GM11168 (cell line): Measurements from ENCODE around the gene SMARCAD1.
"Not testable (repeated sequence)": the region's sequence is repeated elsewhere in the genome, so short reads cannot be mapped to it uniquely, and the experiment has no call there.

ENCODE experiments used
- in situ Hi-C: fragments of 300-500 bp; cut with MboI; formaldehyde crosslinking; loops from one replicate; pipeline ENCODE4 v1.12.0; 2022; ENCODE audit warnings: low sequenced_read_pairs; ENCODE audit not compliant: unreplicated experiment

SMARCAD1 gene

DNA sequence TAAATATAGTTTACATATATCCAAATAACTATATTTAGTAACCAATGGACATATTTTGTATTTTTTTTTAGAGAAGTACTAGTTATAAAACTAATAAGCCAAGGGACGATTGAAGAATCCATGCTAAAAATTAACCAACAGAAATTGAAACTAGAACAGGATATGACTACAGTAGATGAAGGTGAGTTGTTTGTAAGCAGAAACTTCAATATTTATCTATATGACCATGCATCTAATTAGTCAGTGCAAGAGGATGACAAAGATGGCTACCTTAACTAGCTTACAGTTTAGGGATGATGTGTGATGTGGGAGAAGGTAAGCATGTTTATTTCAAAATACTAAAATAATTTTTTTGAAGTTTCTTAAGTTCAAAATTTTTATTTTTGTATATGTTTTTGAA lies 77.2 kb downstream of the SMARCAD1 start:
- in situ Hi-C loops = no loop called here

DNA sequence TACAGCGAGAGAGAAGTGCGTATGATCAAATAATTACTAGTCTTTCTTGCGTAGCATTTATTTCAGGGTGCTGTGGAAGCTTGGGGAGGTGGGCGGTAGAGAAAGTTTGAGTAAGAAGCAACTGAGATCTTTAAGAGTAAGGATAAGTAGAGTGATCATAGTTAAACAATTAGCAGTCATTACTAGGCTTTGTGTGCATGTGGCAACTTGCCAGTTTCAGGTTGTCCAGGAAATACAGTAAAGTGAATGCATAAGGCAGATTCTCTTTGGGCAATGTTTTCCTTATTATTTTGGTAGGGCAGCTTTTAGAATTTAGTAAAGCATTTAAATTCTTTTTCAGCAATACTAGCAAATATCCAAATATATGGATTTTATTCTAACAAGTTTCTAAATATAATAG lies 78.0 kb downstream of the SMARCAD1 start:
- in situ Hi-C loops = no loop called here

DNA sequence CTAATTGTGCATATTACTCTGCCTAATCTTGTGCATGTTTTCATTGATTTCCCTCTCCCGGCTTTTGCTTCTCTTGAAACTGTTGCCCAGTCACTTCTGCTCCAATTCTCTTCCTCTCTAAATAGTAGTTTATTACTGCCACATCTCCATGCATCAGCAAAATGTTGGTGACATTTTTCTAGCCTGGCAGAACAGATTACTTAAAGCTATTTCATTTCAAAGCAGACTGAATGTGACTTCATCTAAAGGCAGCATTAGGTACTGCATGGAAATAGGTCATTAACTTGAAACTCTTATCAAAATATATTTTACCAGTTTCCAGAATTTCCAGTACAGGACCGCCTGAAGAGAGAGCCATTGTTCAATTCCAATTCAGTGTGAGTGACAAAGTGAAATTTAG lies 82.6 kb downstream of the SMARCAD1 start:
- in situ Hi-C loops = no loop called here

DNA sequence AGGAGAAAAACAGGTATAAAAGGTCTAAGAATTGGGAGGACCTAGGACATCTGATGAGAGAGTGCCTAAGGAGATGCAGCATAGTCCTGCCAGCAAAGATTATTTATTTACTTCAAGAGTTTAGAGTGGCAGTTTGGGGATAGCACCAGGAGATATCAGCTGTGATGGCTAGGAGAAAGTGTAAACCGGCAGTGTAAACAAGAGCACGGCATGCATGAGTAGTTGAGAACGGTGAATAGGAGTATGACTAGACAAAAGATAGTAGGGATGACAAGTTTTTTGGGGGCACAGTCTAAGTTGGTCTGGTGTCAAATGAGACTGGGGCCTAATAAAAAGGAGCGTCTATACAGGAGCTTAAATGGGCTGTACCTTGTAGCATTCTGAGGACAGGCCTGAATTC lies 86.3 kb downstream of the SMARCAD1 start:
- in situ Hi-C loops = not testable (repeated sequence)

DNA sequence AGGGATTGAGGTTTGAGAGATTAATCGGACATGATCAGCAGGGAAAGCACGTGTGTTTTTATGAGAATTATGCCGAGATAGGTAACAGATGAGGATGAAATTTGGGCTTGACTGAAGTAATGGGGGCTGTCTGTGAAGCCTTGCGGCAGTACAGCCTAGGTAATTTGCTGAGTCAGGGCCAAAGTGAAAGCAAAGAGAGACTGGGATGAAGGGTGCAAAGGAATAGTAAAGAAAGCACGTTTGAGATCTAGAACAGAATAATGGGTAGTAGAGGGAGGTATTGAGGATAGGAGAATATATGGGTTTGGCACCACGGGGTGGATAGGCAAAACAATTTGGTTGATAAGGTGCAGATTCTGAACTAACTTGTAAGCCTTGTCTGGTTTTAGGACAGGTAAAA lies 87.8 kb downstream of the SMARCAD1 start:
- in situ Hi-C loops = not testable (repeated sequence)

DNA sequence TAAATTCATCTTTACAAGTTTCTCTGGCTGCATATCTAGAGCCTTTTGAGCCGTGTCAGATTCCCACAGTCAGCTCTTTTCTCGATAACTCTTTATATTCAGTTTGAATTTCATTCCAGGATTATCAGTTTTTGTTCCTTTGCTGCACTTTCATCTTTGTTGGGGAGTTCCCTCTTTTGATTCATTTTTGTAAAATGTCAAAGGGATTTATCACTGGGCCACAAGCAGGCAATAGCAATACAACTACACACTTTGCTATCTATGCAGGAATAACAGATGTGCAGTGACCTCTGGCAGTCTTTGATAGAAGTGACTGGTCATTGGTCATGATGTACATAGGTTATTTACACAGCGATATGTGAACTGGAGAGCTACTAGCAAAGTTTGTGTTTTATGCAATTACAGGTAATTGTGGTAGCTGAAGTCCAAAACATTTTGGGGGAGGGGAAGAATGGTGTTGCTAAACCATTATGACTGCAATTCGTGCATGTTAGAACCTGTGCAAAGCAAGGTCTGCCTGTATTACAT lies 91.1 kb downstream of the SMARCAD1 start:
- in situ Hi-C loops = no loop called here

DNA sequence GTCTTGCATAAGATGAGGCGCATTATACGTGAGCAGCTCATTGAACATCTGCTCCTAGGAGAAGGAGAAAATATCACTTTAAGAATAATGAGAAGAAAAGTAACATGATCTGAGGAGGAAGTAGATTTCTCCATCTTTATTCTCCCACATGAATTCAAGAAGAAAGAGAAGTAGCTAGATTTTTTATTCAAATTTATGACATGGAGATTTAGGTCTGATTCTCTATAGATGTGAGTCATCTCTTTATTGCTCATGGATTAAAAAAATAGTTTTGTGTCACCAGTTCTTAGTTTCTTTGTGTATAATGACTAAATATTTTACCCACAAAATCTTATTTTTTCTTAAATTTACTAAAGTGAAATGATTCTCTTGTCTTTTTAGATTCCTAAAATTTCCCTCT lies 94.5 kb downstream of the SMARCAD1 start:
- in situ Hi-C loops = no loop called here

DNA sequence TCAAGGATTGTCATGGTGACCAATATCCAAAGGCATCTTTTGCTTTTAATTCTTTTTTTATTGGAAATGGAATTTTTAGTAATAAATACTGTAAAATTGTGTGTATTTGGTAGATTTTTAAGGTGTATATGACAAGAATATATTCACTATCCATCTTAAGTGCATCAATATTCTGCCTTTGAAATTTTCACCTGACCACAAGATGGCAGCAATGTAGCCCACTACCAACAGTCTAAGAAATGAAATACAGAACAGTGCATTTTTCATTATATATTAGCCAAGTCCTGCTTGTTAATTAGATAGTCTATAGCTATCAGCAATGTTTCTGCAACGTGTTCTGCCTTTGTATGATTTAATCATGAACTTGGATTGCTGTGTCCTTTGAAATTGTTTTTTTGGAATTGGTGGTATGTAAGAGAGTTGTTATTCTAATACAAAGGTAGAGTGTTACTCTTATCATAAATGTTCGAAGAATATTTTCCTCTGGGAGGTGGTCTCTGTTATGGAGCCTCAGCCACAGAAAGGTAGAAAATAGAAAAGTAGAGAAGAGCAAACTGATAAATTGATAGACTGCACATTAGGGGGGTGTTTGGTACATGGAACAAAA lies 96.8 kb downstream of the SMARCAD1 start:
- in situ Hi-C loops = no loop called here

DNA sequence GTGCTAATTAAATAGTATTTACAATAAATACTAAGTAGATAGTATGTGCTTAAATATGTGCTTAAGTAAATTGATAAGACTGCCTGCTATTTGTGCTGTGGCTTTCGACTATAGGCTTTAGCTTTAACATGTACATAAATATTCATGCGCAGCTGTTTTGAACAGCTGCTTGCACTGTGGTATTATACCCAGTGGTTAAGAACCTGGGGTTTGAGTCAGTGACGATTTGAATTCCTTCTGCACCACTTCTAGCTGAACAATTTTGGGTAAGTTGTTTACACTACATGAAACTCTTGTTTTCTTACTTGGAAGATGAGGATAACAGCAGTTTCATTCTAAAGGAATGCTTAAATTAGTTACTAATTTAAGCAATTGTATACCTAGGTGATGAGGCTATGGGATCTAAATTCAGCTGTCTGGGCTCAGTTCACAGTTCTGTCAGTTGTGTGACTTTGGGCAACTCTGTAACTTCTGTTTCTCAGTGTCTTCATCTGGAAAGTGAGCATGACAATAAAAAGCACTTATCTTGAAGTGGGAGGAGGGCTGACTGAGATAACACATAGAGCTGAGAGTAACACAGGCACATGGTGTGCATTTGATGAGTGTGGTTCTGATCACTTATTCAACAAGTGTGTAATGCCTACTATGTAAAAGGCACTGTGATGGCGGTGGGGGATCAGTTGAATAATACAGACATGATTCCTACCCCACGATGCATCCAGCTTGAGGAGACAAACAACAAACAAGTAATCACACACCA lies 98.0 kb downstream of the SMARCAD1 start:
- in situ Hi-C loops = no loop called here

DNA sequence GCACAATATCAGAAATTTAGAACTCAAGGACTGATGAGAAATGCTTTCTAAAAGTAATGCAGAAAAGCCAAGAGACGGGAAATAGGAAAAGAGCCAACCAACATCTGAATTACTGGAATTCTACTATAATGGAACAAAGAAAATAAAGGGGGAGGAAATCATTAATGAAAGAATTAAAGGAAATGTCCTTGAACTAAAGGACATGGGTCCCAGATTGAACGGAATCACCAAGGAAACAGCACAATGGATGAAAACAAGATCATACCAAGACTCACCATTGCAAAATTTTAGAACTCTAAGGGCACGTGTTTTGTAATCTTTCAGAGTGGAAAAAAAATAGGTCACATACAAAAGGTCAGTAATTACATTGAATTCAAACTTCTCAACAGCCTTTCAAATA lies 99.0 kb downstream of the SMARCAD1 start:
- in situ Hi-C loops = no loop called here

DNA sequence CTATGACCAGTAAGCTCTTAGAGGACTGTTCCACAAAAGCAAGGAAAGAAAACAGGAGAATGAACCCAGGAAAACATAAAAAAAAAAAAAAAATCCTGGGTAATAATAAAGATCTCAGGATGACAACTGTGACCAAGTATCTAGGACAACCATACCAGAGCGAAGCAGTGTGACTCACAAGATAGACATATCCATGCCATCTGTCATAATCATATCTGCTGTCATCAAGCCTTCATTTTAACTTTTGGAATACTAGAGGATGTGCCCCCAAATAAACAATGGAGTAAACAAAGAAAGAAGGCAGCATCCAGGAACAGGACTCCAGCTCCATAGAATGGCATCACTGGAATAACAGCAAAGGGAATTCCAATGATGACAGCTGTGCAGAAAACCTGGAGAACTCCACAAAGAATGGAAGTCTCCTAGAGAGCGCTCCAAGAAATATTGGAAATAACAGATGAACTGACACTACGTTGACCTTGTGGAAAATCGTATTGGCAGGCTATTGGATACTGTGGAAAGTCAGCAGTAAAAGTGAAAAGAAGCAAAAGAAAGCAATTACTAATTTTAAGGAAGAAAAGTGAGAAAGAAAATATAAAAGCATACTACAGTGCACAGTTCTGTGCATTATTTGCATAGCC lies 99.7 kb downstream of the SMARCAD1 start:
- in situ Hi-C loops = no loop called here

DNA sequence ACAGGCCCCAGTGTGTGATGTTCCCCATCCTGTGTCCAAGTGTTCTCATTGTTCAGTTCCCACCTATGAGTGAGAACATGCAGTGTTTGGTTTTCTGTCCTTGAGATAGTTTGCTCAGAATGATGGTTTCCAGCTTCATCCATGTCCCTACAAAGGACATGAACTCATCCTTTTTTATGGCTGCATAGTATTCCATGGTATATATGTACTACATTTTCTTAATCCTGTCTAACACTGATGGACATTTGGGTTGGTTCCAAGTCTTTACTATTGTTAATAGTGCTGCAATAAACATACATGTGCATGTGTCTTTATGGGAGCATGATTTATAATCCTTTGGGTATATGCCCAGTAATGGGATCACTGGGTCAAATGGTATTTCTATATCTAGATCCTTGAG lies 112.3 kb downstream of the SMARCAD1 start:
- in situ Hi-C loops = not testable (repeated sequence)

DNA sequence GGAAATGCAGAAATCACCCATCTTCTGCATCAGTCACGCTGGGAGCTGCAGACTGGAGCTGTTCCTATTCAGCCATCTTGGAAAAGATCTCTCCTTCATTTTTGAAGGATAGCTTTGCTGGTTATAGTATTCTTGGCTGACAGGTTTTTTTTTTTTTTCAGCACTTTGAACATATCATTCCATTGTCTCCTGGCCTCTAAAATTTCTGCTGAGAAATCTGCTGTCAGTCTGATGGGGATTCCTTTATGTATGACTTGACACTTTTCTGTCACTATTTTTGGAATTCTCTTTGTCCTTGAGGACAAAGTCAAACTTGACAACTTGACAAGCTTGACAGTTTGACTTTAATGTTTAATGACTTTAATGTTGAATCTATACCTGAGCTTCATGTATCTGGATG lies 118.2 kb downstream of the SMARCAD1 start:
- in situ Hi-C loops = no loop called here

DNA sequence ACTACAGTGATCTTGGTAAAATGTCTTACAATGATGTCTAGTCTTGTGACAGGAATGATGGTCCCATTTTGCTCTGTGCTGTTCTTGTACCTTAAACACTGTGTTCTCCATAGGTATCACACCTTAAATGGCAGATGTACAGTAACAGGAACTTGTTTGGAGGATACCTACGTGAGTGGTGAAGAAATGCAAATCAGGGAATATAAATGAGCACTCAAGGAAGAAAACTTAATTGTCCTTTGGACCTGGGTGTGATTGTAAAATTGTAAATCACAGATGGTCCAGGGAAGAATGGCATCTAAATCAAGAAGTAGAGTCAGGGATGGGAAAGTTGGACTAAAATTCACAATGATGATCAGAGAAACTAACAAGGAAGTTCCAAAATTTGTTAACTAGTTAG lies 122.3 kb downstream of the SMARCAD1 start:
- in situ Hi-C loops = no loop called here

DNA sequence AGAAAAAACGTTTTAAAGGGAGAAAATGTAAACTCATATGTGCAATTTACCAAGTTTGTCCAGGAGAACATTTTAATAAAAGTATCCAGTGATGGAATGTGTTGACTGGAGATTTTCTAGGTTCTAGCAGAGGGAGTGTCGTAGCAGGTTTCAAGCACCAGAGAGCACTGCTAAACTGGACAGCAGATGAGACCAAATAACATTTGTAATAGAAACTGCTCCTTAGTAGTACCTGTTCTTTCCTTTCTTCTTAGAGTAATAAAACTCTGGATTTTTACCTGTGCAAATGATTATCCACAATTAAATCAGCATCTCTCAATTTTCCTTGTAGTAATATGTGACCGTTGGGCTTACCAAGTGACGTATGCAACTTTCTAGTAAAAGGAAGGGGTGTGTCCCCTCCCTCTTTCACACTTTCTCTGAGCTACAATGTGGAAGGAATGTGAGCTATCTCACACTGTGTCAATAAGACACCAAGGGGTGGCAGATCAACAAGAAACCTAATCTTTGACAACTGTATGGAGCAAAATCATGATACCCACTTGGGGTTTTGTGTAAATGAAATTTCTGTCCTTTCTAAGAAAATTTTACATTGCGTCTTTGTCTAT lies 125.4 kb downstream of the SMARCAD1 start:
- in situ Hi-C loops = no loop called here

DNA sequence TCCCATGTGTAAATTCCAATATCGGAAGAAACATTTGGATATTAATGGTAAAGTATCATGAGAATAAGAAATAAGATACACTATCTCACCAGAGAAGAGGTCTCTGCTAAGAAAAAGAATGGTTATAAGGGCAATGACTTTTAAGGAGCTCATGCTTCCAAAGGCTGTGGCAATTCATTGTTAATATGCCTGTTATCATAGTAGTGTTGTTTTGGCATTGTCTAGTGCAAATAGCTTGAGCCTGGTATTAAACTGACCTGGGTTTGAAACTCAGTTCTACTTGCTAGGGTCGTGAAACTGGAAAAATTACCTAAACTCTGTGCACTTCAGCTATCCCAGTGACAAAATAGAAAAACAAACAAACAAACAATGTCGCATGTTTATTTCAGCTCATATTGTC lies 126.2 kb downstream of the SMARCAD1 start:
- in situ Hi-C loops = no loop called here

DNA sequence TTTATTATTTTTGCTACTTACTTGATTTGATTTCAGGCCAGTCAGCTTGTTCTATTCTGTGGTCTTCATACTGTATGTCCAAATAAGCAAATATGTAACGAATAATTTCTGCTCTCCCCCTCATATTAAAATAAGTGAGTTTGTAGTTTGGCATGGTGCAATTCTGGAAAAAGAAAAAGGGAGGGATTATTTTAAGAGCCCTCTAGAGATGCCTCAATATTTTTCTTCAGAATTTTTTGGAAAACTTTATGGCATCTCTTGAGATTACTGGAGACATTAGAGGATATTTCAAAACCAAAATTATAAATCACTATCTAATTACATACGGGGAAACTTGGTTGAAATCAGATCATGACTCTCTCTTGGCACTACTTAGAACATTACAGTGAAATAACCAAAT lies 126.8 kb downstream of the SMARCAD1 start:
- in situ Hi-C loops = no loop called here

DNA sequence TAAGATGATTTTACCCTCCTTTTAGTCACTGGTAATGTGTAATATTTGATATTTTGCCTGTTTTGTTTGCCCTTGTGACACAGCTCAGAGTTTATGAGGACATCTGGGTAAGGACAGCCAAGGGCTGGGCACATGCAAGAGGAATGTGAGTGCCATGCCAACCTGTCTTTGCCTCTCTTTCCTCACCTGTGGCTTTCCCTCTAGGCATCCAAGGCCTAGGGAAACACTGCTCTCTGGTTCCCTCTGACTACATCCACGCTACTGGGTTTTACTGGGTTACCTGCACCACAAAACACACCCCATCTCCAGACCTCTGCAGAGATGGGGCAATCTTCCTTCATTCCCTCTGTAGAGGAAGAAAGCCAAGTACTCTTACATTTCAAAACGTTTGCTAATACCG lies 127.3 kb downstream of the SMARCAD1 start:
- in situ Hi-C loops = no loop called here

DNA sequence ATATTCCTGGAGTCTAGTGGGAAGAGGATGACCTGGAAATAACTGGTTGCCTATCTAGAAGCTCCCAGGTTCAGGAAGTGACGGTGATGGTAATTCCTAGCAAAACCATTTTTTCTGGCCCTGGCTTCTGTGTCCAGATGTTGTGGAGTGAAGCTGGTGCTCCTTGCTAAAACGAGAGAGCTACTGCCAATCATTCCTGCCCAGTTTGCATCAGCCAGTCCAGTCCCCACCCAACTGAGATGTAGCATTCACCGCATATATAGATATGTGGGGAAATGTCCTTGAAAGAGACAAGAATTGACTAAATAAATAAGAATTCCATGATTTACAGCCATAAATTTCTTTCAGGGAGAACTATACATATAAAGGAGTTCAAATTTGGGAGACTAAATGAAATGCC lies 128.6 kb downstream of the SMARCAD1 start:
- in situ Hi-C loops = no loop called here

DNA sequence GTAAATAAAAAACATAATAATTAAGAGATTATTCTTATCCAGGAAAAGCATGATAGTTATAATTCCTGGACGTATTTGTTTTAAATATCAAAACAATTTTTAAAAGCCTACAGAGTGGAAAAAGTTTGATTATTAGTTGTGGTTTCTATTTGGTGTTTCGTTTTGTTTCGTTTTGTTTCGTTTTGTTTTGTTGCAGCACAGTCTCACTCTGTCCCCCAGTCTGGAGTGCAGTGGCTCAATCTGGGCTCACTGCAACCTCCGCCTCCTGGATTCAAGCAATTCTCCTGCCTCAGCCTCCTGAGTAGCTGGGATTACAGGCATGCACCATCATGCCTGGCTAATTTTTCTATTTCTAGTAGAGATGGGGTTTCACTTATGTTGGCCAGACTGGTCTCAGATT lies 129.1 kb downstream of the SMARCAD1 start:
- in situ Hi-C loops = not testable (repeated sequence)
